NCI-H1436 treated with DMSO at 0.1 percent for 48 hours (cell line): ENCODE data around the gene DUXB.

Source experiments
- DNase-seq: peaks from one replicate; lab custom pipeline; 2025; lab: John Stamatoyannopoulos, UW

Gene DUXB, protein sequence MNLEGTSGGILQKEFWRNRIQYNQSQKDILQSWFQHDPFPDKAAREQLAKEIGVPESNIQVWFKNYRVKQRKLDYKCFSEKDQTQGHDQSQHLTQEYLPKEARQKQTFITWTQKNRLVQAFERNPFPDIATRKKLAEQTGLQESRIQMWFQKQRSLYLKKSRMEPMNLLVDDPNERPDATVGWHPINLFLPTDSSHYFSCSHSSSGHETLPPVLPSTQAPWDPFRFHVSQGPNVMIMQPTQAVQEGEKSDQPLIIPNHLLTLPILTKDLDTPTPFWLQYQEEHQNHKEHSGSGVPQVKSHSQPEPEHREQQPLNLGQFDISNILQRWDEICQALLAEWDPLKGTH

DNA sequence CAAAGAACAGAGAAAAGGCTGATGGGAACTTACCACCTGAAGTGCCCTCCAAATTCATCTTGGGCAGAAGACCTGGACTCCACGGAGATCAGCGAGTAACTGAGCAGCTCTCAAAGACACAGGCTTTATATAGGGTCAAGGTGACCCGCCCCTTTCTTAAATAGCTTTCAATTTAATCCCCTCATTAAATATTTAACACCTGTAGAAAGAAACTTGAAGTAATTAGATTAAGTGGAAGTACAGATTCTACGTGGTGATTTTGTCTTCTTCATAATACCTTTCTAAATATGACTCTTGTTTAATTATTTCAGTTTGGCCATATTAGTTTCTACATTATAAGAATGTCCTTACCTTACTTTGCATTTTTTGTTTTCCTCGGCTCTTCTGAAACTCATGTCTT is at the start of gene DUXB:
DUXB (minus strand) TSS at position 101 of the 400 bp plus-strand sequence; CDS start at position 58, 43 bp downstream.
- DNase-seq = no peak

DNA sequence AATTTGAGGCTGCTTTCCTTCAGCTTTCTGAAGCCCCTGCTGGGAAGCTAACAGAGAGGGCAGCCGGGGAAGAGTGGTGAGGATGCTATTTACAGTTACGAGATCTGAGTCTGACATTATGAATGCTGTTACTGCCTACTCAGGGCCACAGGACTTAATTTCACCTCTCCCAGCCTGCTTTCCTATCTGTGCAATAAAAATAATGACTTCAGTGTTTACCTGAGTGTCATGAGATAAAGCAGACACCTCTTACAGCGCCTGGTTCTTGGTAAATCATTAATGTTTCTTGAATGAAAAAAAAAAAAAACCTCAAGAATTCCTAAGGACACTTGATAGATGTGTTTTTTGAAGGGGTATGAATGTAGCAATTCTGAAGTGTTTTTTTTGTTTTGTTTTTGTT is 49.3 kb upstream of the DUXB start:
- DNase-seq = no peak

DNA sequence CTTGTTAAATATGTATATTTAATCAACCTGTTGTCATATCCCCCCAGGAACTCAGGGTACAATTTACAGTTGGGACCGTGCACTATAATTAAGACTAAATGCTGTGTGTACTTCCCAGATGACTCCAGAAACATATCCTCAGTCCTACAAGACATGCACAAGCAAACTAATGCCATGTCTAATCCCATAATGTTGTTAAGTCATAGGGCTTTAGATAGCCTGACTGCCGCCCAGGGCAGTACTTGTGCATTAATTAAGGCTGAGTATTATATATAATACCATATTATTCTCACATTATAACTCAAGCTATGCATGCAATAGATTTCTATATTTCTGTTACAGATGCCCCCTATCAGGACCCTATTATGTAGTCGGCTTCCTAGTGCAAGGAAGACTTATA is 45.1 kb upstream of the DUXB start:
- DNase-seq = no peak

DNA sequence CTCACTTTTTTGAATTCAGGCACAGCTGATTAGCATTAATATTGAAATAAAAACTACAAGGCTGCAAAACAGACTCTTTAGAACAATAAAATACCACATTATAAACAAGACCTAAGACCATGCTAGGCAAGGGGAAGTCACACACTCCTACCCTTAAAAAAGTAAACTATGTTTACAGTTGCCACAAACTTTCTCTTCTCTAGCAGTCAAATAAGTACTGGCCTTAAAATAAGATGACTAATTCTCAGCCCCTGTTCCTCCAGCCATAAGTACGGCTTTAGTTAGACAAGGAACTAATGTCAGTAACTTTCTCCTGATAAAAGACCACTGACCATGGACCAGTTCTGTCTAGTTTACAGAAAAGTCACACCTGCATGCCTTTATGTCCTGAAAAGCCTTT is 44.6 kb upstream of the DUXB start:
- DNase-seq = no peak

DNA sequence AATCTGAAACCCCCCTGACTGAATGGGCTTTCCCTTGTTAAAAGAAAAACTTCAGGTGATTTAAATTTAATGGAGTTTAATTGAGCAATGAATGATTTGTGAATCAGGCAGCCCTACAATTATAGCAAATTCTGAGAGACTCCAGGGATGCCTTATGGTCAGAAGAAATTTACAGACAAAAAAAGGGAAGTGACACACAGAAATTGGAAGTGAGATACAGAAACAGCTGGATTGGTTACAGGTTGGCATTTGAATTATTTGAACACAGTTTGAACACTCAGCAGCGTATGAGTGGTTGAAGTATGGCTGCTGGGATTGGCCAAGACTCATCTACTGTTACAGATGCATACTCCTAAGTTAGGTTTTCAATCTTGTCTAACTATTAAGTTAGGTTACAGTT is 44.0 kb upstream of the DUXB start:
- no peak for DNase-seq

DNA sequence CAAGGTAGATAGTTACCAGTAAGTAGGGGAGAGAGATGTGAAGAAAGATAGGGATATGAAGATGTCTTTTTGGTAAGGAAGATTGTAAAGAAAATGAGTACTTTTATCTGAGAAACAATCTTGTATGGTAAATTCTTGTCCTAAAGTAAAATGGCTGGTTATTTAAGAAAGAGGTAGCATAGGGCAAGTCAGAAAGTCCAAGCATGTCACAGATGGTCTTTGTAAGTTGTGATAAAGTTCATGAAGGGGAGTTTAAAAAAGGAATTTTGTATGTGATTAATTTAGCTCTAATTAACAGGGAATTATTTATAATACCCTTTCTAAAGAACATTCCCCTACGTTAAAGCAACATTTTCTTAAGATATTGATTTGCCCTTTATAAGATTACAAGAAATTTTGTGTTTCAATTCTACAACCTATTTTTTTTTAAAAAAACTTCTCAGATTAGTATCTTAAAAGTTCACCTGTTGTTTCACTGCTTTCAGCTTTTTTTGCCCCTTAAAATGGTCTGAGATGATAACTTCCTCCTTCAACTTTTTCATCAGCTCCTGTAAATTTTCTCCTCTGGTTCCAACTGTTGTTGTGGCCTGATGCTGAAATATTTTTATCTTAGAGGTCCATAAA is 41.3 kb upstream of the DUXB start:
- no peak for DNase-seq

DNA sequence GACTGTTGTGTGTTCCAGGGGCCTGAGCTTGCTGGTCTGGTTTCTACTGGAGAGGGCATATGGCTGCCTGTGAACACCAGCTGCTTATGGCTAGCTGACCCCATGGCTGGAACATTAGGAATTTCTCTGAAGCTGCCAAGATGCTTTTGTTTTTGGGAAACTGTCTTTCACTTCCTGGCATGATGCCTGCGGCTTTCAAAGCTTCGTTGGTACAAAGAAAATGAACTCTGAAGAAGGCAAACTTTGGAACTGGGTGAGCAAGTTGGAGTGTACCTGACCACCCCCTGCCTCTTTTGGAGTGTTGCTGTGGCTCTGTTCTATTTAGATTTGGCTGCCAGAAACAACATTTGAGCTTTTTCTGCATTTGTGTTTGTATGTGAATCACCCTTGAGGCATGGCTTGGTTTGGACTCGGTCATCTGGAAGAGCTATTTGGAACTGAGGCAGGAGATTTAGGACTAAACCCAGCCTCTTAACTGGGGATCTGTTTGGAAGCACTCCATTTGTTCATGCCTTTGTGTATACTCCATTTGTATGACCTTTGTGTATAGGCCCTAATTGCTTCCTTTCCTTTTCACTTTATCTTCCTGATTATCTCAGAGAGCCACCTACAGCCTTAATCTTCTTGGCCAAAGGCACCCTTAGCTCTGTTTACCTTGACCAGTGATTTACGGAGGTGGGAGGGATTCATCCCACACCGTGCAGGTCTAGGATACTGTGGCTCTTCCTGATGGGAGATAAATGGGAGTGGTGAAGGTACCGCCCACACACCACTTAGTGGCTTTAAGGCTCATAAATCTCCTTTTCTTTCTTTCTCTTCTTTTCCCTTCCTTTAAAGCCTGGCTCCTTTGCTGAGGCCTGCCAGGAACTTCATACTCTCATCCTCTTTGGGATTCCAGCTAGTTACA is 32.3 kb upstream of the DUXB start:
- no peak for DNase-seq

DNA sequence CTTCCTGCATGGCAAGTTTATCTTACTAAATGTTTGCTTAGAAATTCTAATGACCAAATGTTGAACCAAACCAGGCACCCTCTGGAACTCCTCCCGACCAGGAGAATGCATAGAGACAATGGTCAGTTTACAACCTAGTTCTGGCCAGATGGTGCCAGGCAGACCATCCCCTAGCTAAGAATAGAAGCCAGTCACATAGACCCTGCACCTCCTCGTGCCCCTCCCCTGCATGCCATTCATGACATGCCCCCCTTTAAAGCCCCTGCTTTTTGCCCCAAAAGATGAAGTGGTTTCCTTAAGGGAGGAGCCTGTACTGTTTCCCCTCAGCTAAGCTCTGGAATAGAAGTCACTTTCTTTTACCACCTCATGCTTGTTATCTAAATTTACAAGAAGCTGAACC is 31.6 kb upstream of the DUXB start:
- no peak for DNase-seq

DNA sequence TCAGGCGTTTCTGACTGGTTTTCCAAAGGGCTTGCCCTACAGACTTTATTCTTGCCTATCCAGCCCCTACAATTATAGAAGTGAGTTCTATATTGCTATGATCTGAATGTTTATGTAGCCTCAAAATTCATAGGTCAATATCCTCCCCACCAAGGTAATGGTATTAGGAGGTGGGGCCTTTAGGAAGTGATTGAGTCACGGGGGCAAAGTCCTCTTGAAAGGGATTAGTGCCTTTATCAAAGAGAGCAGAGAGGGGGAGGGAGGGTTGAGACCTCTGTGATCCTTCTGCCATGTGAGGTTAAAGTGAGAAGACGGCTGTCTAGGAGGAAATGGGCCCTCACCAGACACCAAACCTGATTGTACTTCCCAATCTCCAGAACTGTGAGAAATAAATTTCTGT is 26.0 kb upstream of the DUXB start:
- no peak for DNase-seq

DNA sequence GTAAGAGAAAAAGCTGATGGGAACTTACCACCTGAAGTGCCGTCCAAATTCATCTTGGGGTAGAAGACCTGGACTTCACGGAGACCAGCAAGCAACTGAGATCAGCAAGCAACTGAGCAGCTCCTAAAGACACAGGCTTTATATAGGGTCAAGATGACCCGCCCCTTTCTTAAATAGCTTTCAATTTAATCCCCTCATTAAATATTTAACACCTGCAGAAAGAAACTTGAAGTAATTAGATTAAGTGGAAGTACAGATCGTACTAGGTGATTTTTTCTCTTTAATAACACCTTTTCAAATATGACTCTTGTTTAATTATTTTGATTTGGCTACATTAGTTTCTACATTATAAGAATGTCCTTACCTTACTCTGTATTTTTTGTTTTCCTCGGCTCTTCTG is 25.1 kb upstream of the DUXB start, which contains the start of gene CPHXL:
CPHXL (minus strand) TSS at position 101 of the 400 bp plus-strand sequence; CDS start at position 53, 48 bp downstream.
- DNase-seq = no peak

DNA sequence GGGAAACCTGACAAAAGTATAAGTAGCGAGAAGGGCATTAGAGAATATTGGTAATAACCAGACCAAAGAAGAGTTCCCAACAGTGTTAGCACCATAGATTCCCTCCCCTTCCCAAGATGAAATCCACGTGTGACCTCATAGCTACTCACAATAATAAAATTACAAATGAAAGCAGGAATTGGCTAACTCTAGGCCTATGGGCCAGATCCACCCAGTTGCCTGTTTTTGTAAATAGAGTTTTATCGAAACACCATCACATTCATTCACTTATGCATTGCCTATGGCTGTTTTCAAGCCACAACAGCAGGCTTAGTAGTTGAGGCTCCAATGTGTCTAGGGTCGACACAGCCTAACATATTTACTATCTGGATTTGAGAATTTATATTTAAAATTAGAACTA is 17.2 kb upstream of the DUXB start:
- DNase-seq = no peak

DNA sequence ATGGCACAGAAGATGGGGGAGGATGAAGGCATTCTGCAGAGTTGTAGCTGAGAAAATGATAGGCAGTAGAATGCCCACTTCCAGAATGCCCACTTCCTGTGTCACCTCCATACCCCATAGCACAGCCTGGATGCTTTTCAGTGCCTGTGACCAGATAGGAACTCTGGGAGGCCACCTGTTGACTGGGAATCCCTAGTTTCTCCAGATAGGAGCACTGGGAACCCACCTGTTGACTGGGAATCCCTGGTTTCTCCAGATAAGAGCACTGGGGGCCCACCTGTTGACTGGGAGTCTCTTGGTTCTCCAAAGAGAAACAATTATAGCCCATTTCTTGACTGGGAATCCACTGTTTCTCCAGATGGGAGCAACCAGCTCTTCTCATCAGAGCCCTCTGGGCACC is 13.4 kb upstream of the DUXB start:
- no peak for DNase-seq

DNA sequence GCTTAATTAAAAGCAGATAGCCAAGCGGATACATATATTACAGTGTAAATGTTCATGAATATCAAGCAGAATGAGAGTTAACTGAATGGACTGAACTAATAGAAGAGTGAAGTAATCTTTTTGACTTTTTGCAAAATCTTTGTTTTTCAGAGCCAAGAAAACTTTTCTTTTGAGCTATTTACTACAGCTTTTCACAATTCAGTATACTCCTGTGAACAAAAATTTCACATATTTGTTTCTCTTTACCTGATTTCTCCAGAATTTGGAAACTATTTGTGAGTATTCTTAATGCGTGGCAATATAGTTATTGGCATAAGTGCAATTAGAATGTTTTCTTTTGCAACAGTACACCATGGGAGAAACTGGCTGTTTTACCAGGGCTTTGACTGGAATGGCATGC is 9.1 kb upstream of the DUXB start:
- DNase-seq = no peak

DNA sequence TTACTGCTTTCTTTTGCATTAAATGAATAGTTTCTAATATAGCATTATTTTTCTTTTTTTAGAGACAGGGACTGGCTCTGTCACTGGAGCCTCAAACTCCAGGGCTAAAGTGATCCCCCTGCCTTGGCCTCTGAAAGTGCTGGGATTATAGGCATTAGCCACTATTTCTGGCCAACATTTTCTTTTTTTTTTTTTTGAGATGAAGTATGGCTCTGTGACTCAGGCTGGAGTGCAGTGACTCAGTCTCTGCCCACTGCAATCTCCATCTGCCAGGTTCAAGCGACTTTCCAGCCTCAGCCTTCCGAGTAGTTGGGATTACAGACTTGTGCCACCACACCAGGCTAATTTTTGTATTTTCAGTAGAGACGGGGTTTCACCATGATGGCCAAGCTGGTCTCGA is 2.0 kb upstream of the DUXB start:
- DNase-seq = no peak

DNA sequence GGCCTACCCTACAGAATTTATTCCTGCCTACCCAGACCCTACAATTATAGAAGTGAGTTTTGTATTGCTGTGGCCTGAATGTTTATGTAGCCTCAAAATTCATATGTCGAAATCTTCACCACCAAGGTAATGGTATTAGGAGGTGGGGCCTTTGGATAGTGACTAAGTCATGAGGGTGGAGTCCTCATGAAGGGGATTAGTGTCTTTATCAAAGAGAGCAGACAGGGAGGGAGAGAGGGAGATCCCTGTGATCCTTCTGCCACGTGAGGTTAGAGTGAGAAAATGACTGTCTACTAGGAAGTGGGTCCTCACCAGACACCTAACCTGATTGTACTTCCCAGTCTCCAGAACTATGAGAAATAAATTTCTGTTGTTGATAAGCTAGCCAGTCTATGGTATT is 981 bp upstream of the DUXB start:
- no peak for DNase-seq

DNA sequence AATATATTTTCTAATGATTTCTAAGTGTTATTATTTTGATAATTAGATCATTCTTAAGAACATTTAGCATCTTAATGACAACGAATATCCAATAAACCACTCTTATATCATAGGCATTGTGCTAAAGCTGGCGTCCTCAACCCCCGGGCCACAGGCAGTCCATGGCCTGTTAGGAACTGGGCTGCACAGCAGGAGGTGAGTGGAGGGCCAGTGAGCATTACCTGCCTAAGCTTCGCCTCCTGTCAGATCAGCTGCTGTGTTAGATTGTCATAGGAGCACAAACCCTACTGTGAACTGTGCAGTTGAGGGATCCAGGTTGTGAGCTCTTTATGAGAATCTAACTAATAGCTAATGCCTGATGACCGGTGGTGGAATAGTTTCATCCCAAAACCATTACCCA is 3.7 kb downstream of the DUXB start:
- no peak for DNase-seq

DNA sequence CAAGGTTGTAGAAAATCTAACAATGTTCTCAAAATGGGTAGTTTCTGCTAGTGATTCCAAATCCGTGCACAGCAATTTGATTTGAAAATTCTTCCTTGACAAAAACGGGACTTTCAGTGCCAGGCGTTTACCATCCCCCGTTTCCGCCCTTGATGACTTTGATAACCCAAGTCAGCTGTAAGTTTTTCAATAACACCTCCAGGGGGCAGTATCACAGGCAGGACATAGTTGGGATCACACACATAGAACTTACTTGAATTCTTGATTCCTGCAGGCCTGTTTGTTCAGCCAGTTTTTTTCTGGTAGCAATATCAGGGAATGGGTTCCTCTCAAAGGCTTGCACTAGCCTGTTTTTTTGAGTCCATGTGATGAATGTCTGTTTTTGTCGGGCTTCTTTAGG is 5.6 kb downstream of the DUXB start:
- DNase-seq = no peak

DNA sequence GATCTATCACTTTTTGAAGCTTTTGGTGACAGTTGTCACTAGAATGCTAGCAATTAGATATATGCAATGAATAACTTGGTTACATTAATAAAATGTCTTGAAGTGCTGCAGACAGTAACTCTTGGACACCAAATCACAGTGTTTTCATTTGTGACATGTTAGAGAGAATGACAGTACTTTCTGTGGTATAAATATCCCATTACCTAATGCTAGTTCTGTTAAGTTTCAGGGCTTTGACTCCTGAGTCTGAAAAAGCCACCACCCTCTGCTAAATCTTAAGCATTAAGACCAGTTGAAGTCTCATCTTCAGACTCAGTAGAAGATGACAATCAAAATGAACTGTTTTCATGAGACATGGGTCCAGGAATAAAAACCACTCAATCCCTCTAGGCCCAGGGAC is 13.9 kb downstream of the DUXB start:
- no peak for DNase-seq

DNA sequence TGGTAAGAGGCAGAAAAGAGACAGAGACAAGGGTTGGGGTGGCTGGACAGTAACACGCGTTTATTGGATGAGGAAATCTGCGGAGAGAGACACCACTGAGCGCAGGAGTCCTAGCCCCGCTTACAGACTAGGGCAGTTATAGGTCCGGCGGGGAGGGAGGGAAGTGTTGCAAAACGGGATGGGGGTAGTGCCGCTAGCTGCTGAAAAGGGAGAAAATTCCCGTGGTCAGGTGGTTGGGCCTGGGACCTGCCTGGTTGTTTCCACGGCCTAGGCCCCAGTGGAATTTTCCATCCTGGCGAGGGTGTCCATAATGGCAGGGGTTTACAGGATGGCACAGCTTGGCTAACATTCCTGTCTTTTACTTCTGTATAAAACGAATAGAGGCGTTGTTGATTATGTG is 19.0 kb downstream of the DUXB start:
- DNase-seq = no peak

DNA sequence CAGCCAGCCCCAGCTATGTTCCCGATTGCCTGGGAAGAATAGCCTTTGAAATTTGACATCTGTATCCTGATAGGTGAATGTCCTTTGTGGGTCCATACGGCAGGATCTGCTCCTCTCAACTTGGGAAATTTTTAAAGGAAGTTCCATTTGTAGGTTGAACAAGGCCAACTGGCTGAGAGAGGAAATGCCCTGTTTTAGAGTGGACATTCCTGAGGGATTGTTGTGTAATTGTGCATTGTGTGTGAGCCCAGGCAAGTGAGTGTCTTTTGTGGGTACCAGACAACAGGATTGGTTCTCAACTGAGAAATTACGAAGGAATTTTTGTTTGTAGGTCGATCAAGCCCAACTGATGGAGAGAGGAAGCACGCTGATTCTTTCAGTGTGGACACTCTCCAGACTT is 21.9 kb downstream of the DUXB start:
- DNase-seq = no peak

DNA sequence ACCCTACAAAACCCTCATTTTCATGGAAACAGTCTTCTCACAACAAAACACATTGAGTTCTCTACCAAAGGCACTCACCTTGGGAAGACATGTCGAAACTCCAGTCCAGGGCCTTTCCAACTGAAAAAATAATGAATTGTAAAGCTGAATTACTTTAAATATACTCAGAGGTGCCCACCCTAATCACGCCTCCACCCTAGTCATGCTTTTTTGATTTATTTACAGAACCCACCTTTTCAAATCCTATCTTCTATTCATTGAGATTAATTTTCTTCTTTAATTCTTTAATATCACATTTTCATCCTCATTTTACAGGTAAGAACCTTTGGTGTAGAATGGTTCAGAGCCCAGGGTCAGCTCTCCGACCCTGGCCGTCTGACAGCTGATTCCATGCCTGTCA is 24.4 kb downstream of the DUXB start, which contains the start of gene CPHXL2:
CPHXL2 (minus strand) TSS at position 101 of the 400 bp plus-strand sequence; CDS start at position 91, 10 bp downstream.
- no peak for DNase-seq

DNA sequence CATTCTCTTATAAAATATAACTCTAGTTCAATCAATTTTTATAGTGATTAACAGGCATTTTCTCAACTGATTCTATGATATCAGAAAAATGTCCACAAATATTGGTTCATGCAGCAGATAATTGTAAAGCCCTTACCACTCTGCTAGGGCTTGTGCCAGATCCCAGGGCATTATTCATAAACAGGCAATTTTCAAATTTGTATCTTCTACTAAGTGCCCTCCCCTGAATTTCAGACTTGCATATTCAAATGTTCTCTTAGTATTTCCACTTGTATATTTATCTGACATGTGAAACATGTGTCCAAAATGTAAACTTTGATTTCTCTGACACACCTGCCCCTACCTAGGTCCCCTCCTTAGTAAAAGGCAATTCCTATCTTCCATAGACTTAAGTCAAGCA is 33.8 kb downstream of the DUXB start:
- no peak for DNase-seq
